Measurements from ENCODE around the gene GABBR1.

- TF ChIP-seq POLR2A (IDR thresholded peaks at IDR 0.05; ENCODE audit: low read depth, low read length), result no peak
- no peak for TF ChIP-seq POLR2AphosphoS5 (IDR thresholded peaks at IDR 0.05; ENCODE audit: low read depth, low read length)
These were observed 12.4 kb downstream of the GABBR1 start for GRCh38 chr6:29620630-29621029.

Measured in GM12892 (cell line).